Smooth muscle cell (in vitro differentiated cells): Measurements from ENCODE around the gene RBP3. TPM values are rescaled to one million over a fixed set of nuclear protein-coding genes. Genes with fewer than 3 reads are reported as not detected.

Experiments
- DNase-seq: peaks from one replicate; lab custom pipeline; 2025; ENCODE audit not compliant: unreplicated experiment; lab: John Stamatoyannopoulos, UW
- H2AFZ ChIP-seq: fragments of 200-600 bp; sonication (generic); 2 replicates; pipeline ENCODE4 v1.6.0; 2016; ENCODE audit warnings: antibody characterized with exemption, low read depth, mild to moderate bottlenecking
- H3F3A ChIP-seq: fragments of 200-600 bp; sonication (generic); 2 replicates; pipeline ENCODE4 v1.6.0; 2017; ENCODE audit warnings: antibody characterized with exemption, low read depth
- H3K27ac ChIP-seq: fragments of 200-600 bp; sonication (generic); 2 replicates; pipeline ENCODE4 v1.5.1; 2016; ENCODE audit warnings: low read depth, mild to moderate bottlenecking
- H3K27me3 ChIP-seq: fragments of 200-600 bp; sonication (generic); 2 replicates; pipeline ENCODE4 v1.6.1; 2016; ENCODE audit warnings: low read depth, mild to moderate bottlenecking
- H3K36me3 ChIP-seq: fragments of 200-600 bp; sonication (generic); 2 replicates; pipeline ENCODE4 v1.5.1; 2016; ENCODE audit warnings: low read depth
- H3K4me1 ChIP-seq: fragments of 200-600 bp; sonication (generic); 2 replicates; pipeline ENCODE4 v1.5.1; 2016; ENCODE audit warnings: low read depth
- H3K4me2 ChIP-seq: fragments of 200-600 bp; sonication (generic); 2 replicates; pipeline ENCODE4 v1.6.0; 2016; ENCODE audit warnings: mild to moderate bottlenecking
- H3K4me3 ChIP-seq: fragments of 200-600 bp; sonication (generic); 2 replicates; pipeline ENCODE4 v1.5.1; 2016; ENCODE audit warnings: mild to moderate bottlenecking
- H3K79me2 ChIP-seq: fragments of 200-600 bp; sonication (generic); 2 replicates; pipeline ENCODE4 v1.6.0; 2016; ENCODE audit warnings: low read depth, mild to moderate bottlenecking
- H3K9ac ChIP-seq: fragments of 200-600 bp; sonication (generic); 2 replicates; pipeline ENCODE4 v1.6.0; 2016; ENCODE audit warnings: low read depth
- H3K9me3 ChIP-seq: fragments of 200-600 bp; sonication (generic); replicated peaks from 2 replicates; pipeline ENCODE4 v1.5.1; 2016; ENCODE audit warnings: low read depth
- H4K20me1 ChIP-seq: fragments of 200-600 bp; sonication (generic); 2 replicates; pipeline ENCODE4 v1.6.0; 2016; ENCODE audit warnings: low read depth
- CTCF ChIP-seq: fragments of 200-600 bp; sonication (generic); IDR thresholded peaks from 2 replicates; pipeline ENCODE4 v1.5.1; 2017; ENCODE audit warnings: borderline replicate concordance, mild to moderate bottlenecking, antibody characterized with exemption; ENCODE audit not compliant: insufficient read depth, poor library complexity, severe bottlenecking
- WGBS: methylation state at CpG from one replicate; pipeline ENCODE4 v1.1.7; 2016; ENCODE audit warnings: low lambda C conversion rate; 5-methylcytosine and 5-hydroxymethylcytosine counted together
- polyA plus RNA-seq: library from polyadenylated mRNA; unstranded; fragments of >200 nt; fragmentation: Nextera tagmentation; extraction: Ambion mirVana; gene quantifications from 2 replicates; pipeline ENCODE4 v1.2.1, GENCODE V29; 2016
- total RNA-seq: library from RNA; depleted of rRNA; stranded (reverse); fragments of >200 nt; gene quantifications from 2 replicates; pipeline ENCODE4 v1.2.3, GENCODE V29; 2014

The RBP3 gene
- total and polyA plus RNA-seq, 2 experiments from 2014 or later, result not detected

- H3K36me3 ChIP-seq, result no peaks in the 10 kb centered on the region
- H3K27ac ChIP-seq, result no peak overlapping the region
- H4K20me1 ChIP-seq, result no peaks in the 10 kb centered on the region
- 82% methylated on average over 3 of the region's 3 CpGs for WGBS
- no peaks in the 10 kb centered on the region for H3F3A ChIP-seq
- no peaks in the 10 kb centered on the region for H3K79me2 ChIP-seq
- no peak for TF ChIP-seq CTCF
- H3K9me3 ChIP-seq, result no peaks in the 10 kb centered on the region
- no peak overlapping the region for H2AFZ ChIP-seq
- H3K9ac ChIP-seq, result no peak overlapping the region
- no peak overlapping the region for H3K4me2 ChIP-seq
- H3K4me1 ChIP-seq, result no peaks in the 10 kb centered on the region
- no peak for DNase-seq
- H3K4me3 ChIP-seq, result no peak overlapping the region
- H3K27me3 ChIP-seq, result peaks cover 10% of the 10 kb centered on the region
Measured at GRCh38 chr10:47330804-47331203, 17.4 kb upstream of the RBP3 start.

GRCh38 chr10:47331491-47331890, 16.7 kb upstream of the RBP3 start:
- Histone ChIP-seq H3K36me3 (no peaks in the 10 kb centered on the region), H4K20me1 (no peaks in the 10 kb centered on the region), H3K9me3 (no peaks in the 10 kb centered on the region), H3K4me3 (no peak overlapping the region), H3F3A (no peaks in the 10 kb centered on the region), H3K27ac (no peak overlapping the region), H3K4me2 (no peak overlapping the region), H3K27me3 (peaks cover 10% of the 10 kb centered on the region), H3K4me1 (no peaks in the 10 kb centered on the region), H3K79me2 (no peaks in the 10 kb centered on the region), H2AFZ (no peak overlapping the region), H3K9ac (no peak overlapping the region)
- no peak for TF ChIP-seq CTCF
- 95% methylated on average over 9 of the region's 9 CpGs for WGBS
- no peak for DNase-seq

GRCh38 chr10:47331954-47332353, 16.2 kb upstream of the RBP3 start:
- WGBS, result 82% methylated on average over 7 of the region's 7 CpGs
- Histone ChIP-seq H3K4me3 (no peak overlapping the region), H3K79me2 (no peaks in the 10 kb centered on the region), H3K27me3 (peaks cover 10% of the 10 kb centered on the region), H3K9me3 (no peaks in the 10 kb centered on the region), H3K4me2 (no peak overlapping the region), H3K36me3 (no peaks in the 10 kb centered on the region), H3K27ac (no peak overlapping the region), H2AFZ (no peak overlapping the region), H4K20me1 (no peaks in the 10 kb centered on the region), H3K9ac (no peak overlapping the region), H3F3A (no peaks in the 10 kb centered on the region), H3K4me1 (no peaks in the 10 kb centered on the region)
- no peak for TF ChIP-seq CTCF
- no peak for DNase-seq

GRCh38 chr10:47332371-47332770, 15.8 kb upstream of the RBP3 start:
- peaks cover 10% of the 10 kb centered on the region for H3K27me3 ChIP-seq
- DNase-seq, result no peak
- H3F3A ChIP-seq, result no peaks in the 10 kb centered on the region
- no peaks in the 10 kb centered on the region for H3K79me2 ChIP-seq
- H3K4me1 ChIP-seq, result no peaks in the 10 kb centered on the region
- no peak overlapping the region for H3K4me3 ChIP-seq
- no peak overlapping the region for H3K27ac ChIP-seq
- no peak for TF ChIP-seq CTCF
- no peak overlapping the region for H3K9ac ChIP-seq
- no peaks in the 10 kb centered on the region for H4K20me1 ChIP-seq
- WGBS, result 91% methylated on average over 3 of the region's 3 CpGs
- H2AFZ ChIP-seq, result no peak overlapping the region
- no peaks in the 10 kb centered on the region for H3K36me3 ChIP-seq
- no peak overlapping the region for H3K4me2 ChIP-seq
- no peaks in the 10 kb centered on the region for H3K9me3 ChIP-seq
